LNCAP (cell line): ENCODE results near the gene KRTAP10-8.

Experiments
- CTCF ChIP-seq: fragments of 450-650 bp; IDR thresholded peaks from 2 replicates; pipeline ENCODE4 v1.5.1; 2017; ENCODE audit warnings: mild to moderate bottlenecking

The KRTAP10-8 gene

DNA sequence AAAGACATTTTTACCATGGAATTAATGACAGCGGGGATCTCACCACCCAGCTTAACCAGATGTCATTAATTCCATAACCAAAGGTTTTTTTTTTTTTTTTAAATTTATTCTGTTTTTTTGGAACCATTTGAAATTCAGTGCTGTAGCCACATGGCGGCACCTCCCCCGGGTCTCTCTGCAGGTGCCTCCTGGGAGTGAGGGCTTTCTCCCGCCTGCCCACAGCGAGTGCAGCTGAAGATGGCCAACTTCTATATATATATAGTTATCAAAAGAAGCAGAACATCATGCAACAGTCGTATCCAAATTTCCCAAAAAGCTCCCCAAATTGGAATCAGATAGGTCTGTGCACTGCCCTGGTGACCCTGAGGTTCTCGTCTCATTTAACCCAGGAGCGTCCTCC lies 3.6 kb downstream of the KRTAP10-8 start:
- TF ChIP-seq CTCF: no peak

- TF ChIP-seq CTCF: no peak
Observed at GRCh38 chr21:44615911-44616590, 4.2 kb downstream of the KRTAP10-8 start.

DNA sequence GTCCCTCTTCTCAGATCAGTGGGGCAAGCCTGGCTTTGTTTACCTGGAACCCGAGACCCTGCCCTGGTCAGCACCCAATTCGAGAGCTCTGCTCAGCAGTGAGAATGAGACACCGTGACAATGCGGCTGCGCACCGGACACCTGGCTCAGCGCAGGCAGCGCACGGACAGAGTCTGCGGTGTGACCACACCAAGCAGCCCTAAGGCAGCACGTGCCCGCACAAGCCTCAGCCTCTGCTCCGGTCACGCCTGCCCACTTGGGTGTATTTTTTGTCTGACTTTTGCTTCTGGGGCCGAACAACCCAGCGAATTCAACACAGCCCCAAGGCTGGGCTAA lies 4.7 kb downstream of the KRTAP10-8 start:
- no peak for TF ChIP-seq CTCF

GRCh38 chr21:44617071-44617501 lies 5.2 kb downstream of the KRTAP10-8 start:
- TF ChIP-seq CTCF: no peak

GRCh38 chr21:44618504-44618903 lies 6.6 kb downstream of the KRTAP10-8 start:
- TF ChIP-seq CTCF: peak; percentile 43

- no peak for TF ChIP-seq CTCF
Observed at GRCh38 chr21:44618909-44619308, 7.0 kb downstream of the KRTAP10-8 start.

DNA sequence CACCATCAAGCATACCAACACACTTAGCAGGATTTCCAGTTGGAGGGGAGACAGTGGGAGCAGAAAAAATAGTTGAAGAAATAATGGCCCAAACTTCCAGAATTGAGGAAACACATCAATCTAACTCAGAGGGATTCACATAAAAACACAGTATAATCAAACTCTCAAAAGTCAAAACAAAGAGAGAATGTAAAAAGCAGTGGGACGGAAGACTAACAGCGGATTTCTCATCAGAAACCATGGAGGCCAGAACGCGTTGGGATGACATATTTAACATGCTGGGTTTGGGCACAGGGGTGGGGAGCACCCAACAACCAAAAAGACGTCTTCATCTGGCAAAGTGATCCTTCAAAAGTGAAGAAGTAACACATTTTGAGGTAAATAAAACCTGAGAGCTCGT lies 8.0 kb downstream of the KRTAP10-8 start:
- no peak for TF ChIP-seq CTCF

- TF ChIP-seq CTCF: no peak
Observed at GRCh38 chr21:44623575-44623974, 11.7 kb downstream of the KRTAP10-8 start.
